ENCODE results near the gene TFF2.

TFF2 gene

GRCh38 chr21:42361286-42361685, 10.5 kb upstream of the TFF2 start:
- no peak for TF ChIP-seq FOXM1 (IDR thresholded peaks at IDR 0.05; ENCODE audit: borderline replicate concordance, low read depth)
- no peak for TF ChIP-seq MAX (IDR thresholded peaks at IDR 0.05)
- no peak for TF ChIP-seq USF1 (IDR thresholded peaks at IDR 0.05)
- no peak for TF ChIP-seq CREB1 (IDR thresholded peaks at IDR 0.05; ENCODE audit: low read depth)
- TF ChIP-seq REST (IDR thresholded peaks at IDR 0.05; ENCODE audit: low read depth): no peak

- no peak for TF ChIP-seq CEBPB (IDR thresholded peaks at IDR 0.05)
- no peak for TF ChIP-seq TCF12 (IDR thresholded peaks at IDR 0.05; ENCODE audit: low read depth)
- TF ChIP-seq RAD21 (IDR thresholded peaks at IDR 0.05; ENCODE audit: low read depth): peak; percentile 44
- TF ChIP-seq USF1 (IDR thresholded peaks at IDR 0.05): no peak
- TF ChIP-seq ZBTB7A (IDR thresholded peaks at IDR 0.05; ENCODE audit: low read depth): no peak
- no peak for TF ChIP-seq TAF1 (IDR thresholded peaks at IDR 0.05; ENCODE audit: low read depth)
- TF ChIP-seq EP300 (IDR thresholded peaks at IDR 0.05; ENCODE audit: borderline replicate concordance): no peak
- no peak for TF ChIP-seq REST (IDR thresholded peaks at IDR 0.05; ENCODE audit: low read depth)
- no peak for TF ChIP-seq CREB1 (IDR thresholded peaks at IDR 0.05; ENCODE audit: low read depth)
These were observed 9.5 kb upstream of the TFF2 start for GRCh38 chr21:42360317-42360716.

- TF ChIP-seq ZBTB7A (IDR thresholded peaks at IDR 0.05; ENCODE audit: low read depth): no peak
- TF ChIP-seq EGR1 (IDR thresholded peaks at IDR 0.05): no peak
- no peak for TF ChIP-seq CREB1 (IDR thresholded peaks at IDR 0.05; ENCODE audit: low read depth)
- TF ChIP-seq REST (IDR thresholded peaks at IDR 0.05; ENCODE audit: low read depth): no peak
- no peak for TF ChIP-seq MAX (IDR thresholded peaks at IDR 0.05)
These were observed 8.1 kb upstream of the TFF2 start for GRCh38 chr21:42358937-42359336.

- TF ChIP-seq RAD21 (IDR thresholded peaks at IDR 0.05; ENCODE audit: low read depth) (no peak), FOXM1 (IDR thresholded peaks at IDR 0.05; ENCODE audit: borderline replicate concordance, low read depth) (no peak), TEAD4 (IDR thresholded peaks at IDR 0.05) (no peak), TCF12 (IDR thresholded peaks at IDR 0.05; ENCODE audit: low read depth) (no peak), CREB1 (IDR thresholded peaks at IDR 0.05; ENCODE audit: low read depth) (no peak), YY1 (IDR thresholded peaks at IDR 0.05; ENCODE audit: low read depth) (no peak), CEBPB (IDR thresholded peaks at IDR 0.05) (no peak), EGR1 (IDR thresholded peaks at IDR 0.05) (no peak), USF1 (IDR thresholded peaks at IDR 0.05) (no peak), EP300 (IDR thresholded peaks at IDR 0.05; ENCODE audit: borderline replicate concordance) (no peak)
These were observed 7.5 kb upstream of the TFF2 start for GRCh38 chr21:42358261-42358660.

GRCh38 chr21:42357307-42357706, 6.5 kb upstream of the TFF2 start:
- TF ChIP-seq MAX (IDR thresholded peaks at IDR 0.05) (no peak), YY1 (IDR thresholded peaks at IDR 0.05; ENCODE audit: low read depth) (no peak), CREB1 (IDR thresholded peaks at IDR 0.05; ENCODE audit: low read depth) (no peak), RAD21 (IDR thresholded peaks at IDR 0.05; ENCODE audit: low read depth) (no peak)

Measured in Ishikawa (cell line).